K562 (cell line): ENCODE measurements around the gene YPEL1. TPM values are rescaled to one million over a fixed set of nuclear protein-coding genes. Genes with fewer than 3 reads are reported as not detected.

Experiments used
- ARID2 ChIP-seq: fragments of 450-650 bp; IDR thresholded peaks from 2 replicates; pipeline ENCODE4 v1.6.1; 2017; ENCODE audit warnings: antibody characterized with exemption, mild to moderate bottlenecking
- CBFA2T3 ChIP-seq: fragments of 450-650 bp; IDR thresholded peaks from 2 replicates; pipeline ENCODE4 v1.6.1; 2017
- CREBBP ChIP-seq: IDR thresholded peaks from one replicate; pipeline ENCODE4 v1.6.1; 2012; ENCODE audit warnings: low read depth, mild to moderate bottlenecking, control low read depth, inconsistent platforms, low read length
- EP400 ChIP-seq: fragments of 450-650 bp; IDR thresholded peaks from 2 replicates; pipeline ENCODE4 v1.6.1; 2017; ENCODE audit warnings: antibody characterized with exemption, mild to moderate bottlenecking, moderate library complexity
- GTF2F1 ChIP-seq: IDR thresholded peaks from 2 replicates; pipeline ENCODE4 v1.6.1; 2011; ENCODE audit warnings: low read depth, low read length, improper control_type of control experiment
- JUND ChIP-seq, 2 experiments: IDR thresholded peaks; 2 replicates in 1 of 2; 3 replicates in 1 of 2; pipeline ENCODE4 v1.6.1; 2011; ENCODE audit warnings: borderline replicate concordance in 2 of 2, low read depth in 2 of 2, low read length in 2 of 2, improper control_type of control experiment in 1 of 2, missing biosample characterization in 1 of 2, missing genetic modification characterization in 1 of 2, missing genetic modification reagents in 1 of 2
- NFIX ChIP-seq: fragments of 250-450 bp; sonication (Bioruptor Pico); IDR thresholded peaks from 2 replicates; pipeline ENCODE4 v1.4.0; 2020; ENCODE audit warnings: low read depth, mild to moderate bottlenecking, moderate library complexity
- NONO ChIP-seq, 2 experiments: fragments of 200-400 bp in 1 of 2; fragments of 450-650 bp in 1 of 2; formaldehyde crosslinking in 1 of 2; IDR thresholded peaks; 2 replicates each; pipeline ENCODE4 v1.6.1; 2017; ENCODE audit warnings: low read depth in 2 of 2, mild to moderate bottlenecking in 2 of 2, moderate library complexity in 2 of 2, low read length in 1 of 2
- RFX5 ChIP-seq: IDR thresholded peaks from 2 replicates; pipeline ENCODE4 v1.6.1; 2011; ENCODE audit warnings: low read depth, mild to moderate bottlenecking, improper control_type of control experiment, low read length
- ZNF239 ChIP-seq: fragments of 250-450 bp; sonication (Bioruptor Pico); IDR thresholded peaks from 2 replicates; pipeline ENCODE4 v1.4.0; 2020; ENCODE audit warnings: mild to moderate bottlenecking
- ZNF561 ChIP-seq: fragments of 450-650 bp; formaldehyde crosslinking; conservative IDR thresholded peaks from 2 replicates; pipeline ENCODE4 v1.4.0; 2020; ENCODE audit warnings: mild to moderate bottlenecking, moderate library complexity
- polyA plus RNA-seq, 8 experiments: library from polyadenylated mRNA; depleted of rRNA in 4 of 8; stranded (reverse) in 5 of 8; unstranded in 3 of 8; fragments of >200 nt; fragmentation: Nextera tagmentation in 2 of 8; fragmentation: Illumina TruSeq in 1 of 8; extraction: Ambion mirVana in 2 of 8; extraction: Trizol in 1 of 8; gene quantifications; 2 replicates each; pipeline versions ENCODE4 v1.2.1 to v1.2.3, GENCODE V29; 2011 to 2014; ENCODE audit warnings: inconsistent platforms in 1 of 8, missing spikeins in 1 of 8
- total RNA-seq, 7 experiments: library from RNA; depleted of rRNA in 6 of 7; stranded (reverse); fragments of >200 nt in 6 of 7; fragmentation: Illumina TruSeq in 2 of 7; extraction: Trizol in 2 of 7; gene quantifications; 2 replicates each; pipeline versions ENCODE4 v1.2.1 to v1.2.3, GENCODE V29; 2011 to 2021; ENCODE audit warnings: low replicate concordance in 1 of 7
- TF ChIP-seq, protein P1 (sequence below): sonication (generic); formaldehyde crosslinking; IDR thresholded peaks from 2 replicates; pipeline ENCODE4 v1.8.0; 2022; ENCODE audit warnings: mild to moderate bottlenecking, low read depth, missing genetic modification reagents
- TF ChIP-seq, protein P2 (sequence below), 2 experiments: fragments of 450-650 bp in 1 of 2; sonication (generic) in 1 of 2; formaldehyde crosslinking in 1 of 2; IDR thresholded peaks in 1 of 2; conservative IDR thresholded peaks in 1 of 2; 2 replicates each; pipeline versions ENCODE4 v1.6.1 to v1.8.1; 2016 to 2023; ENCODE audit warnings: mild to moderate bottlenecking in 2 of 2, moderate library complexity in 2 of 2, inconsistent platforms in 1 of 2, missing genetic modification reagents in 1 of 2
- TF ChIP-seq, protein P3 (sequence below): fragments of 450-650 bp; IDR thresholded peaks from 2 replicates; pipeline ENCODE4 v1.6.1; 2016; ENCODE audit warnings: low read depth, mild to moderate bottlenecking, moderate library complexity
- TF ChIP-seq, protein P4 (sequence below), 2 experiments: fragments of 450-650 bp; IDR thresholded peaks; 2 replicates each; pipeline ENCODE4 v1.6.1; 2016; ENCODE audit warnings: mild to moderate bottlenecking in 2 of 2, borderline replicate concordance in 1 of 2, low read depth in 1 of 2, moderate library complexity in 1 of 2

Gene YPEL1
- total and polyA plus RNA-seq, 9 of the 15 experiments (the other 6 are each of a cell fraction or from before 2014, with no cell fraction given) = 0.07 to 2.2 (median 0.46) TPM

DNA sequence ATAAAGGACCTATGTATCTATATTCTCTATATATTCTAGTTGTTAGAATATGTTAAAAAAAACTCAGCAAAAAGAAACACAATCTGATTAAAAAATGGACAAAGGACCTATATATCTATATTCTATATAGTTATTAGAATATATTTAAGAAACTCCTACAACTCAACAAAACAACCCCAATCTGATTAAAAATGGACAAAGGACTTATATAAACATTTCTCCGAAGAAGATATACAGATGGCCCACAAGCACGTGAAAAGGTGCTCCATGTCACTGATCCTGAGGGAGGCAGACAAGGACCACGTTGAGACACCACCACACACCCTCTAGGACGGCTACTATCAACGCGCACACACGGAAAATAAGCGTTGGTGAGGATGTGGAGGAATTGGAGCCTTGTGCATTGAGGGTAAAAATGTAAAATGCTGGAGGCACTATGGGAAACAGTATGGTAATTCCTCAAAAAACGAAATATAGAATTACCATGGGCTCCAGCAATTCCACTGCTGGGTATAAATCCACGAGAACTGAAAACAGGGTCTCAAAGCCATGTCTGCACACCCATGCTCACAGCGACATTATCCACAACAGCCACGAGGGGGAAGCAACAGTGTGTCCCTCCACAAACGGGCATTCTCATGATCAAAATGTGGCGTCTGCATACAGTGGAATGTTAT lies 22.7 kb downstream of the YPEL1 start (continued):
- TF ChIP-seq, protein P1, sequence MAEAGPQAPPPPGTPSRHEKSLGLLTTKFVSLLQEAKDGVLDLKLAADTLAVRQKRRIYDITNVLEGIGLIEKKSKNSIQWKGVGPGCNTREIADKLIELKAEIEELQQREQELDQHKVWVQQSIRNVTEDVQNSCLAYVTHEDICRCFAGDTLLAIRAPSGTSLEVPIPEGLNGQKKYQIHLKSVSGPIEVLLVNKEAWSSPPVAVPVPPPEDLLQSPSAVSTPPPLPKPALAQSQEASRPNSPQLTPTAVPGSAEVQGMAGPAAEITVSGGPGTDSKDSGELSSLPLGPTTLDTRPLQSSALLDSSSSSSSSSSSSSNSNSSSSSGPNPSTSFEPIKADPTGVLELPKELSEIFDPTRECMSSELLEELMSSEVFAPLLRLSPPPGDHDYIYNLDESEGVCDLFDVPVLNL = no peak
- TF ChIP-seq ARID2 (no peak), CREBBP (no peak), NONO (IDR thresholded peaks at IDR 0.05; ENCODE audit: low read depth in 2 of 2, low read length in 1 of 2) (no peak), EP400 (no peak), CBFA2T3 (no peak), NFIX (no peak), RFX5 (0 out of 2 replicates have a peak, but pooled peaks have one; percentile 67), GTF2F1 (peak; percentile 85; the same call in 1 of the 2 replicates), JUND (IDR thresholded peaks at IDR 0.05; ENCODE audit: borderline replicate concordance, low read depth, low read length) (peak; percentile 83), JUND (tag; IDR thresholded peaks at IDR 0.05; ENCODE audit: borderline replicate concordance, low read depth, low read length) (no peak), ZNF239 (CRISPR knock-in tag) (no peak), ZNF561 (CRISPR knock-in tag) (no peak)
- TF ChIP-seq, protein P2, sequence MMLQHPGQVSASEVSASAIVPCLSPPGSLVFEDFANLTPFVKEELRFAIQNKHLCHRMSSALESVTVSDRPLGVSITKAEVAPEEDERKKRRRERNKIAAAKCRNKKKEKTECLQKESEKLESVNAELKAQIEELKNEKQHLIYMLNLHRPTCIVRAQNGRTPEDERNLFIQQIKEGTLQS (IDR thresholded peaks at IDR 0.05) = no peak
- TF ChIP-seq, protein P2 (CRISPR knock-in tag; conservative IDR thresholded peaks at IDR 0.05) = peak; percentile 96
- TF ChIP-seq, protein P3, sequence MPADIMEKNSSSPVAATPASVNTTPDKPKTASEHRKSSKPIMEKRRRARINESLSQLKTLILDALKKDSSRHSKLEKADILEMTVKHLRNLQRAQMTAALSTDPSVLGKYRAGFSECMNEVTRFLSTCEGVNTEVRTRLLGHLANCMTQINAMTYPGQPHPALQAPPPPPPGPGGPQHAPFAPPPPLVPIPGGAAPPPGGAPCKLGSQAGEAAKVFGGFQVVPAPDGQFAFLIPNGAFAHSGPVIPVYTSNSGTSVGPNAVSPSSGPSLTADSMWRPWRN = no peak
- TF ChIP-seq, protein P4, sequence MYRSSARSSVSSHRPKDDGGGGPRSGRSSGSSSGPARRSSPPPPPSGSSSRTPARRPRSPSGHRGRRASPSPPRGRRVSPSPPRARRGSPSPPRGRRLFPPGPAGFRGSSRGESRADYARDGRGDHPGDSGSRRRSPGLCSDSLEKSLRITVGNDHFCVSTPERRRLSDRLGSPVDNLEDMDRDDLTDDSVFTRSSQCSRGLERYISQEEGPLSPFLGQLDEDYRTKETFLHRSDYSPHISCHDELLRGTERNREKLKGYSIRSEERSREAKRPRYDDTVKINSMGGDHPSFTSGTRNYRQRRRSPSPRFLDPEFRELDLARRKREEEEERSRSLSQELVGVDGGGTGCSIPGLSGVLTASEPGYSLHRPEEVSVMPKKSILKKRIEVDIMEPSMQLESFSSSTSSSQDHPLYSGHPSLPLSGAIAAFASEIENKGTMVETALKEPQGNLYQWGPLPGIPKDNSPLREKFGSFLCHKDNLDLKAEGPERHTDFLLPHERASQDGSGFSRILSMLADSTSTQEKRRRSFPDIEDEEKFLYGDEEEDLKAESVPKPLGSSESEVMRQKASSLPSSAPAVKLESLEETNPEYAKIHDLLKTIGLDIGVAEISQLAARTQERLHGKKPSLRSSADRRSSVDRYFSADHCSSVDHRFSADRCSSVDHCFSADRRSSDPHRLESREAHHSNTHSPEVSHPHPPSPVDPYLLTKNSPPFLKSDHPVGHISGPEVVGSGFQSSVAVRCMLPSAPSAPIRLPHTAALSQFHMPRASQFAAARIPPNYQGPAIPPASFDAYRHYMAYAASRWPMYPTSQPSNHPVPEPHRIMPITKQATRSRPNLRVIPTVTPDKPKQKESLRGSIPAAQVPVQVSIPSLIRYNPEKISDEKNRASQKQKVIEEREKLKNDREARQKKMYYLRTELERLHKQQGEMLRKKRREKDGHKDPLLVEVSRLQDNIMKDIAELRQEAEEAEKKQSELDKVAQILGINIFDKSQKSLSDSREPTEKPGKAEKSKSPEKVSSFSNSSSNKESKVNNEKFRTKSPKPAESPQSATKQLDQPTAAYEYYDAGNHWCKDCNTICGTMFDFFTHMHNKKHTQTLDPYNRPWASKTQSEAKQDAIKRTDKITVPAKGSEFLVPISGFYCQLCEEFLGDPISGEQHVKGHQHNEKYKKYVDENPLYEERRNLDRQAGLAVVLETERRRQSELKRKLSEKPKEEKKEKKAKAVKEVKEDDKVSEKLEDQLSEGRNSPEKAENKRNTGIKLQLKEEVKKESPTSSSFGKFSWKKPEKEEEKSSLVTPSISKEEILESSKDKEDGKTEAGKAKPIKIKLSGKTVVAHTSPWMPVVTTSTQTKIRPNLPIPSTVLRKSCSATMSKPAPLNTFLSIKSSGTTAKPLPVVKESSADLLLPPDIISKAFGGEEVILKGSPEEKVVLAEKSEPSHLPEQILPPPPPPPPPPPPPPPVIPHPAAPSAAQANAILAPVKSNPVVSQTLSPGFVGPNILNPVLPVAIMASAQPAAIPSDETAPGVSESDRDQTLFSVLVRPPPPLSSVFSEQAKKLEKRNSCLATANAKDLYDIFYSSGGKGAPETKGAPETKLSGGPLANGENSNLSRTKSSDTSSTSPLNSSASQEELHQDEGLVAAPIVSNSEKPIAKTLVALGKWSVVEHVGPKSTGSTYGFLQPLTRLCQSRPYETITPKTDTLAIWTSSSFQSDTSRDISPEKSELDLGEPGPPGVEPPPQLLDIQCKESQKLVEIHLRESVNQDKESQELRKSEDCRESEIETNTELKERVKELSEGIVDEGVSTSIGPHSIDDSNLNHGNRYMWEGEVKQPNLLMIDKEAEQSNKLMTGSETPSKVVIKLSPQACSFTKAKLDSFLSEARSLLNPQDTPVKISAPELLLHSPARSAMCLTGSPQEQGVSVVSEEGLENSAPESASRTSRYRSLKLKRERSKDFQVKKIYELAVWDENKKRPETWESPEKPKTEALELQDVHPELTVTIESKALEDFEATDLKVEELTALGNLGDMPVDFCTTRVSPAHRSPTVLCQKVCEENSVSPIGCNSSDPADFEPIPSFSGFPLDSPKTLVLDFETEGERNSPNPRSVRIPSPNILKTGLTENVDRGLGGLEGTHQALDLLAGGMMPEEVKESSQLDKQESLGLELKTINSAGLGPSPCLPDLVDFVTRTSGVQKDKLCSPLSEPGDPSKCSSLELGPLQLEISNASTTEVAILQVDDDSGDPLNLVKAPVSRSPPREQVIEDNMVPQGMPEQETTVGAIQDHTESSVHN (IDR thresholded peaks at IDR 0.05; ENCODE audit: borderline replicate concordance in 1 of 2, low read depth in 1 of 2) = no peak
